Measurements from ENCODE around the gene KLHDC9. TPM values are rescaled to one million over a fixed set of nuclear protein-coding genes. Genes with fewer than 3 reads are reported as not detected.

KLHDC9 gene
- total RNA-seq, 4 donors from 2014 or later = 7.9 to 12.9 (median 9.1) TPM

DNA sequence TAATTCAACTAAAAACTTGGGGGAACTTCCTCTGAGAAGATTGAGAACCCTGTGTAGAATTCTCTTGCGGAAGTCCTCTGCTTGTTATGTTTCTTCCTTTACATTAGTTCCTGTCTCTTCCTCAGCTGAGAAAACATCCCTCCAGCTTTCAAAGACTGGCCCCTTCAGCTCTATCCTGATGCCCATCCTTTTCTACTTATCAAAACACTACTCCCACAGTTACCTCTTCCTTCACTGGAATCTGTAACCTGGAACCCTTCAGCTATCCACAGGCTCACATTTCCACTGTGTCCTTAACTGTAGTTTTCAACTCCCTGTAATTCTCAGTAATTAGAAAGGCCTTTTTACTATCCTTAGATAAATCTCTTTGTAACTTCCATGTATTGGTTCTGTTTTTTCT is 40.3 kb downstream of the KLHDC9 start:
- no peak for DNase-seq (ENCODE audit: low spot score in 2 of 2)
- no peaks in the 10 kb centered on the region for H3K27me3 ChIP-seq
- H3K27ac ChIP-seq = peak overlapping the region in 1 of 4 donors; percentile 2
- 76 to 85% methylated on average over 1 of the region's 1 CpG for WGBS, 2 donors
- H3K4me1 ChIP-seq = peaks cover 0 to 25% (median 7%) of the 10 kb centered on the region in 4 donors
- no peaks in the 10 kb centered on the region for H3K9me3 ChIP-seq
- no peak overlapping the region for H3K4me3 ChIP-seq
- H3K36me3 ChIP-seq = no peaks in the 10 kb centered on the region
- TF ChIP-seq EP300 (IDR thresholded peaks at IDR 0.05) = no peak
- TF ChIP-seq, protein P1, sequence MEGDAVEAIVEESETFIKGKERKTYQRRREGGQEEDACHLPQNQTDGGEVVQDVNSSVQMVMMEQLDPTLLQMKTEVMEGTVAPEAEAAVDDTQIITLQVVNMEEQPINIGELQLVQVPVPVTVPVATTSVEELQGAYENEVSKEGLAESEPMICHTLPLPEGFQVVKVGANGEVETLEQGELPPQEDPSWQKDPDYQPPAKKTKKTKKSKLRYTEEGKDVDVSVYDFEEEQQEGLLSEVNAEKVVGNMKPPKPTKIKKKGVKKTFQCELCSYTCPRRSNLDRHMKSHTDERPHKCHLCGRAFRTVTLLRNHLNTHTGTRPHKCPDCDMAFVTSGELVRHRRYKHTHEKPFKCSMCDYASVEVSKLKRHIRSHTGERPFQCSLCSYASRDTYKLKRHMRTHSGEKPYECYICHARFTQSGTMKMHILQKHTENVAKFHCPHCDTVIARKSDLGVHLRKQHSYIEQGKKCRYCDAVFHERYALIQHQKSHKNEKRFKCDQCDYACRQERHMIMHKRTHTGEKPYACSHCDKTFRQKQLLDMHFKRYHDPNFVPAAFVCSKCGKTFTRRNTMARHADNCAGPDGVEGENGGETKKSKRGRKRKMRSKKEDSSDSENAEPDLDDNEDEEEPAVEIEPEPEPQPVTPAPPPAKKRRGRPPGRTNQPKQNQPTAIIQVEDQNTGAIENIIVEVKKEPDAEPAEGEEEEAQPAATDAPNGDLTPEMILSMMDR (IDR thresholded peaks at IDR 0.05) = no peak
- no peak for TF ChIP-seq POLR2A (IDR thresholded peaks at IDR 0.05)

DNA sequence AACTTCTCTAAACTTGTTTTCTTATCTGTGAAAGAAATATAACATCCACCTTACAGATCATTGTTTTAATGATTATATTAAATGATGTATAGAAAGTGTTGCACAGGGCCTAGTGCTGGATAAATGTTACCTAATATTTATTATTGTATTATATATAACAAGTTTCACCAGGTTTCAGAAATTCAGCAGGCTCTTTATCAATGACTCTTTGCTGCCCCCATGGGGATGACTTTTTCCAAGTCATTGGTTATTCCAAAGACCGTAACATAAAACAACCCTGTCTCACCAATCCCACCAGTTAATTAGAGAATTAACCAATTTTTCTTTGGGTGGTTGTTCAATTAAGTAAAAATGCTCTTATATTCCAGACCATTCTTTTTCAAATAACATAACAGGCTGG is 41.6 kb downstream of the KLHDC9 start:
- H3K4me1 ChIP-seq = peaks cover 0 to 11% (median 0%) of the 10 kb centered on the region in 4 donors
- no peak overlapping the region for H3K4me3 ChIP-seq
- no peaks in the 10 kb centered on the region for H3K9me3 ChIP-seq
- H3K36me3 ChIP-seq = no peaks in the 10 kb centered on the region
- peak in 1 of 2 donors; percentile 72 for DNase-seq (ENCODE audit: low spot score in 2 of 2)
- TF ChIP-seq POLR2A (IDR thresholded peaks at IDR 0.05) = no peak
- TF ChIP-seq, protein P1 (IDR thresholded peaks at IDR 0.05) = peak; percentile 14 to 39 (median 32)
- H3K27ac ChIP-seq = no peak overlapping the region
- no peaks in the 10 kb centered on the region for H3K27me3 ChIP-seq
- WGBS, 2 donors = 15% methylated on average over 1 of the region's 1 CpG

DNA sequence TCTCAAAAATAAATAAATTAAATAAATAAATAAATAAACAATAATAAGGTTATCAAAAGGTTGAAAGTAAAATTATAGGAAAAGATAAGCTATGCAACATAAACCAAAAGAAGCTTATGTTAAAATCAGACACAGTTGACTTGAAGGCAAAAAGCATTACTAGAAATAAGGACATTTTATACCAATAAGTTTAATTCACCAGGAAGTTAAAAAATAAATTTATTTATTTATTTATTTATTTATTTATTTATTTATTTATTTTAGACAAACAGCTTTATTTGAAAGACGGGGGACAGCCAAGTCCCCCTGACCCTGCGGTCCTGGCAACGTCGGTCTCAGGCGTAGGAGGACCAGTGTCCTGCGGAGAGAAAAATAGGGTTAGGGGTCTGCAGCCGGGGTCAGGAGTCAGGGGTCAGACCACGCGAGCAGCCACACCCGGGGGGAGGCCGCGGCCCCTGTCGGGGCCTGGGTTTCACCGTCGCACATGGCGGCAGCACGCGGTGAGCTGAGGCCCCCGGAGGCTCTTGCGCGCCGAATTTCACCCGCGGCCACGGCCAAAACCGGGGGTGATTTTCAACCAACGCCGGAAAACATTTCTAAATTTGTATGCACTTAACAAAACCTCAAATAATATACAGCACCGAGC is 42.7 kb downstream of the KLHDC9 start:
- no peaks in the 10 kb centered on the region for H3K9me3 ChIP-seq
- H3K27me3 ChIP-seq = no peaks in the 10 kb centered on the region
- no peak for TF ChIP-seq POLR2A (IDR thresholded peaks at IDR 0.05)
- TF ChIP-seq, protein P1 (IDR thresholded peaks at IDR 0.05) = no peak
- TF ChIP-seq EP300 (IDR thresholded peaks at IDR 0.05) = no peak
- H3K4me3 ChIP-seq = no peak overlapping the region
- no peak for DNase-seq (ENCODE audit: low spot score in 2 of 2)
- 89 to 93% methylated on average over 29 of the region's 29 CpGs for WGBS, 2 donors
- H3K27ac ChIP-seq = no peak overlapping the region
- no peaks in the 10 kb centered on the region for H3K36me3 ChIP-seq
- peaks cover 0 to 10% (median 0%) of the 10 kb centered on the region in 4 donors for H3K4me1 ChIP-seq

DNA sequence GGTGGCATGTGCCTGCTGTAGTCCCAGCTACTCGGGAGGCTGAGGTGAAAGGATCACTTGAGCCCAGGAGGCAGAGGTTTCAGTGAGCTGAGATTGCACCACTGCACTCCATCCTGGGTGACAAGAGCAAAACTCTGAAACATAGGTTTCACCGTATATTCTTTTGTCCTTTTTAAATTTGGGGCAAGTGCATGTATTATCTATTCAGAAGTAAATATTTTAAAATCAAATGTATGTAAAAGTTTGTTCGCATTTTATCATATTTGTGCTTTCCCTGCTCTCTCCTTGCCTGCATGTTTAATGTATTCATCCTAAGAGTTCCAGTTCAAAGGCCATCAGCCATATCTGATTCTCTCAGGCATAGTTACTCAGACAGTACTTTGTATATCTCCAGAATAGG is 47.7 kb downstream of the KLHDC9 start:
- H3K4me1 ChIP-seq = no peaks in the 10 kb centered on the region
- TF ChIP-seq, protein P1 (IDR thresholded peaks at IDR 0.05) = no peak
- TF ChIP-seq EP300 (IDR thresholded peaks at IDR 0.05) (no peak), POLR2A (IDR thresholded peaks at IDR 0.05) (no peak)
- H3K27ac ChIP-seq = no peak overlapping the region
- 77 to 83% methylated on average over 3 of the region's 3 CpGs for whole genome bisulfite sequencing, 2 donors
- no peaks in the 10 kb centered on the region for H3K9me3 ChIP-seq
- H3K4me3 ChIP-seq = no peak overlapping the region
- no peak for DNase-seq (ENCODE audit: low spot score in 2 of 2)
- no peaks in the 10 kb centered on the region for H3K36me3 ChIP-seq
- no peaks in the 10 kb centered on the region for H3K27me3 ChIP-seq

Small RNA genes lying within 50 kb of the gene (small RNA-seq; reads per million reads assigned to genes)
- not detected for gene RF01225

Other genes starting within 250 kb of the KLHDC9 start
- under 1 TPM in 3 of 4 donors, not detected in 1; 0.63 to 0.98 (median 0.90) TPM for gene CD244, start 235.5 kb upstream of the KLHDC9 start, total RNA-seq
- gene ITLN1, start 213.2 kb upstream of the KLHDC9 start, total RNA-seq = 1 to 10 TPM in 1 of 4 donors, under 1 TPM in 1, not detected in 2; 0.42 to 1.2 TPM
- not detected for gene ITLN2, start 143.6 kb upstream of the KLHDC9 start, total RNA-seq
- 10 to 100 TPM in 3 of 4 donors, 1 to 10 TPM in 1; 6.9 to 23.1 (median 14.9) TPM for gene F11R, start 77.2 kb upstream of the KLHDC9 start, total RNA-seq
- 10 to 100 TPM; 15.7 to 46.9 (median 37.4) TPM for gene TSTD1, start 59.4 kb upstream of the KLHDC9 start, total RNA-seq
- 10 to 100 TPM; 59.4 to 66.1 (median 62.9) TPM for gene USF1, start 52.4 kb upstream of the KLHDC9 start, total RNA-seq
- gene ARHGAP30, start 28.5 kb upstream of the KLHDC9 start, total RNA-seq = 10 to 100 TPM in 2 of 4 donors, 1 to 10 TPM in 2; 6.1 to 14.1 (median 10.2) TPM
- not detected for gene NECTIN4, start 8.8 kb upstream of the KLHDC9 start, total RNA-seq
- 10 to 100 TPM; 12.0 to 41.7 (median 39.8) TPM for gene PFDN2, start 19.7 kb downstream of the KLHDC9 start, total RNA-seq
- gene NIT1, start 19.7 kb downstream of the KLHDC9 start, total RNA-seq = 10 to 100 TPM; 26.4 to 43.0 (median 32.9) TPM
- gene DEDD, start 34.3 kb downstream of the KLHDC9 start, total RNA-seq = 10 to 100 TPM; 20.1 to 48.8 (median 27.0) TPM
- gene UFC1, start 55.6 kb downstream of the KLHDC9 start, total RNA-seq = 10 to 100 TPM; 34.1 to 51.5 (median 37.6) TPM
- 10 to 100 TPM; 12.9 to 53.1 (median 20.6) TPM for gene USP21, start 61.1 kb downstream of the KLHDC9 start, total RNA-seq
- gene PPOX, start 68.1 kb downstream of the KLHDC9 start, total RNA-seq = 10 to 100 TPM; 25.6 to 39.3 (median 26.5) TPM
- 10 to 100 TPM; 18.8 to 41.4 (median 24.3) TPM for gene B4GALT3, start 79.1 kb downstream of the KLHDC9 start, total RNA-seq
- 10 to 100 TPM in 3 of 4 donors, 1 to 10 TPM in 1; 9.0 to 54.9 (median 19.5) TPM for gene ADAMTS4, start 100.7 kb downstream of the KLHDC9 start, total RNA-seq
- gene NDUFS2, start 104.0 kb downstream of the KLHDC9 start, total RNA-seq = 100 to 1,000 TPM in 2 of 4 donors, 10 to 100 TPM in 2; 73.0 to 118 (median 103) TPM
- 100 to 1,000 TPM in 1 of 4 donors, 10 to 100 TPM in 3; 40.6 to 190 (median 50.9) TPM for gene FCER1G, start 116.9 kb downstream of the KLHDC9 start, total RNA-seq
- gene APOA2, start 125.3 kb downstream of the KLHDC9 start, total RNA-seq = not detected
- 10 to 100 TPM in 1 of 4 donors, 1 to 10 TPM in 3; 4.3 to 13.8 (median 8.0) TPM for gene TOMM40L, start 127.7 kb downstream of the KLHDC9 start, total RNA-seq
- not detected for gene NR1I3, start 139.8 kb downstream of the KLHDC9 start, total RNA-seq
- gene PCP4L1, start 160.4 kb downstream of the KLHDC9 start, total RNA-seq = 1 to 10 TPM in 1 of 4 donors, under 1 TPM in 1, not detected in 2; 0.42 to 1.2 TPM
- gene MPZ, start 211.6 kb downstream of the KLHDC9 start, total RNA-seq = 1,000 to 10,000 TPM in 3 of 4 donors, 100 to 1,000 TPM in 1; 570 to 1,776 (median 1,657) TPM
- 100 to 1,000 TPM in 1 of 4 donors, 10 to 100 TPM in 3; 27.9 to 144 (median 48.4) TPM for gene SDHC, start 216.0 kb downstream of the KLHDC9 start, total RNA-seq

All from tibial nerve (tissue), 4 donors.